SK-N-SH treated with all-trans-retinoic acid at 6 μM for 48 hours (cell line): ENCODE data around the gene MYO3B.

ENCODE experiments used
- ATAC-seq: fragments of 200-7000 bp; cut with Tn5 transposase; 3 replicates; pipeline ENCODE4 v1.9.1; 2020; ENCODE audit warnings: mild to moderate bottlenecking, moderate library complexity
- ARNTL ChIP-seq: fragments of 450-650 bp; formaldehyde crosslinking; IDR thresholded peaks from 2 replicates; pipeline ENCODE4 v1.5.0; 2020; ENCODE audit warnings: low read depth, mild to moderate bottlenecking, moderate library complexity, borderline replicate concordance
- BACH2 ChIP-seq: fragments of 250-450 bp; sonication (Bioruptor Pico); IDR thresholded peaks from 2 replicates; pipeline ENCODE4 v1.9.0; 2021; ENCODE audit warnings: mild to moderate bottlenecking, borderline replicate concordance
- CSDC2 ChIP-seq: fragments of 250-450 bp; sonication (Bioruptor Pico); IDR thresholded peaks from 2 replicates; pipeline ENCODE4 v1.5.0; 2020; ENCODE audit warnings: mild to moderate bottlenecking, moderate library complexity
- ESRRG ChIP-seq: fragments of 250-450 bp; sonication (Bioruptor Pico); IDR thresholded peaks from 2 replicates; pipeline ENCODE4 v1.6.1; 2021; ENCODE audit warnings: mild to moderate bottlenecking
- GLIS3 ChIP-seq: fragments of 250-450 bp; sonication (Bioruptor Pico); IDR thresholded peaks from 2 replicates; pipeline ENCODE4 v1.5.0; 2020; ENCODE audit warnings: mild to moderate bottlenecking, moderate library complexity
- ISL1 ChIP-seq: fragments of 250-450 bp; sonication (Bioruptor Pico); IDR thresholded peaks from 2 replicates; pipeline ENCODE4 v2.1.2; 2022; ENCODE audit warnings: mild to moderate bottlenecking, moderate library complexity
- OSR1 ChIP-seq: fragments of 250-450 bp; sonication (Bioruptor Pico); IDR thresholded peaks from 2 replicates; pipeline ENCODE4 v1.8.0; 2022; ENCODE audit warnings: moderate library complexity, mild to moderate bottlenecking, inconsistent platforms
- PPARA ChIP-seq: fragments of 250-450 bp; sonication (Bioruptor Pico); IDR thresholded peaks from 2 replicates; pipeline ENCODE4 v1.5.0; 2020; ENCODE audit warnings: mild to moderate bottlenecking, borderline replicate concordance
- RARB ChIP-seq: fragments of 250-450 bp; sonication (Bioruptor Pico); IDR thresholded peaks from 2 replicates; pipeline ENCODE4 v1.8.0; 2021; ENCODE audit warnings: mild to moderate bottlenecking, moderate library complexity
- SNAI2 ChIP-seq: fragments of 250-450 bp; sonication (Bioruptor Pico); IDR thresholded peaks from 2 replicates; pipeline ENCODE4 v1.5.0; 2020; ENCODE audit warnings: mild to moderate bottlenecking, moderate library complexity
- TCF4 ChIP-seq: fragments of 250-450 bp; sonication (Bioruptor Pico); IDR thresholded peaks from 2 replicates; pipeline ENCODE4 v1.8.0; 2021; ENCODE audit warnings: mild to moderate bottlenecking, moderate library complexity, borderline replicate concordance
- TOX ChIP-seq: fragments of 250-450 bp; sonication (Bioruptor Pico); IDR thresholded peaks from 2 replicates; pipeline ENCODE4 v1.8.0; 2021; ENCODE audit warnings: mild to moderate bottlenecking, moderate library complexity, borderline replicate concordance
- ZFP3 ChIP-seq: fragments of 250-450 bp; sonication (Bioruptor Pico); IDR thresholded peaks from 2 replicates; pipeline ENCODE4 v1.5.0; 2020; ENCODE audit warnings: mild to moderate bottlenecking, moderate library complexity
- ZFP30 ChIP-seq: fragments of 450-650 bp; formaldehyde crosslinking; IDR thresholded peaks from 2 replicates; pipeline ENCODE4 v1.5.0; 2022; ENCODE audit warnings: mild to moderate bottlenecking, moderate library complexity
- ZNF565 ChIP-seq: fragments of 450-650 bp; formaldehyde crosslinking; conservative IDR thresholded peaks from 2 replicates; pipeline ENCODE4 v1.5.0; 2020; ENCODE audit warnings: low read depth, mild to moderate bottlenecking, moderate library complexity
- ZNF70 ChIP-seq: fragments of 450-650 bp; formaldehyde crosslinking; IDR thresholded peaks from 2 replicates; pipeline ENCODE4 v1.5.0; 2020; ENCODE audit warnings: mild to moderate bottlenecking, moderate library complexity
- TF ChIP-seq, protein P1 (sequence below): fragments of 250-450 bp; sonication (Bioruptor Pico); IDR thresholded peaks from 2 replicates; pipeline ENCODE4 v1.8.0; 2020; ENCODE audit warnings: mild to moderate bottlenecking, moderate library complexity, borderline replicate concordance
- TF ChIP-seq, protein P2 (sequence below): fragments of 250-450 bp; sonication (Bioruptor Pico); IDR thresholded peaks from 2 replicates; pipeline ENCODE4 v1.5.1; 2020; ENCODE audit warnings: low read depth, mild to moderate bottlenecking, moderate library complexity
- TF ChIP-seq, protein P3 (sequence below): fragments of 250-450 bp; sonication (Bioruptor Pico); IDR thresholded peaks from 2 replicates; pipeline ENCODE4 v1.5.0; 2020; ENCODE audit warnings: mild to moderate bottlenecking, moderate library complexity
- TF ChIP-seq, protein P4 (sequence below): fragments of 250-450 bp; sonication (Bioruptor Pico); IDR thresholded peaks from 2 replicates; pipeline ENCODE4 v1.5.1; 2021; ENCODE audit warnings: mild to moderate bottlenecking, moderate library complexity
- TF ChIP-seq, protein P5 (sequence below): fragments of 250-450 bp; sonication (Bioruptor Pico); IDR thresholded peaks from 2 replicates; pipeline ENCODE4 v1.8.0; 2021; ENCODE audit warnings: low read depth, mild to moderate bottlenecking, moderate library complexity, borderline replicate concordance

The MYO3B gene

DNA sequence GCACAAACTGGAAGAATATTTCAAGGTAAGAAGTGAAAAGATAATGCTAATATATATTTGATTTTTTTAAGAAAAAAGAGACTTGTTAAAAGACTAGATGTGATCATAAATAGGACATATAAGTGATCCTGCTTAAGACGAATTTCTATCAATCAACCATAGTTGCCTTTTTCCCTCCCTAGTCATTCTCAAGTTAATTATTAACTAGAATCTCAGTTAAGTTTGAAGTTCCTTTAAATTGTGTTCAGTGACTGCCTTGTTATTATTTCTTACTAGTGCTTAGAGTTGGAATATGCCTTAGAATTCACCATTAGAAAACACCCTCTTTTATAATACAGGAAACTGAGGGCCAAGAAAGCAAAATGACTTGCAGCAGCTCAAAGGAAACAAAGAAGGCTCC lies 395.7 kb downstream of the MYO3B start:
- ATAC-seq, result no peak
- TF ChIP-seq SNAI2, result no peak
- TF ChIP-seq TCF4 (CRISPR knock-in tag), result no peak
- TF ChIP-seq, protein P1, sequence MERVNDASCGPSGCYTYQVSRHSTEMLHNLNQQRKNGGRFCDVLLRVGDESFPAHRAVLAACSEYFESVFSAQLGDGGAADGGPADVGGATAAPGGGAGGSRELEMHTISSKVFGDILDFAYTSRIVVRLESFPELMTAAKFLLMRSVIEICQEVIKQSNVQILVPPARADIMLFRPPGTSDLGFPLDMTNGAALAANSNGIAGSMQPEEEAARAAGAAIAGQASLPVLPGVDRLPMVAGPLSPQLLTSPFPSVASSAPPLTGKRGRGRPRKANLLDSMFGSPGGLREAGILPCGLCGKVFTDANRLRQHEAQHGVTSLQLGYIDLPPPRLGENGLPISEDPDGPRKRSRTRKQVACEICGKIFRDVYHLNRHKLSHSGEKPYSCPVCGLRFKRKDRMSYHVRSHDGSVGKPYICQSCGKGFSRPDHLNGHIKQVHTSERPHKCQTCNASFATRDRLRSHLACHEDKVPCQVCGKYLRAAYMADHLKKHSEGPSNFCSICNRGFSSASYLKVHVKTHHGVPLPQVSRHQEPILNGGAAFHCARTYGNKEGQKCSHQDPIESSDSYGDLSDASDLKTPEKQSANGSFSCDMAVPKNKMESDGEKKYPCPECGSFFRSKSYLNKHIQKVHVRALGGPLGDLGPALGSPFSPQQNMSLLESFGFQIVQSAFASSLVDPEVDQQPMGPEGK (CRISPR knock-in tag), result no peak
- no peak for TF ChIP-seq ISL1 (CRISPR knock-in tag)
- no peak for TF ChIP-seq TOX
- TF ChIP-seq ZNF70, result no peak
- TF ChIP-seq BACH2 (CRISPR knock-in tag), result no peak
- TF ChIP-seq ARNTL (CRISPR knock-in tag), result no peak
- TF ChIP-seq, protein P2, sequence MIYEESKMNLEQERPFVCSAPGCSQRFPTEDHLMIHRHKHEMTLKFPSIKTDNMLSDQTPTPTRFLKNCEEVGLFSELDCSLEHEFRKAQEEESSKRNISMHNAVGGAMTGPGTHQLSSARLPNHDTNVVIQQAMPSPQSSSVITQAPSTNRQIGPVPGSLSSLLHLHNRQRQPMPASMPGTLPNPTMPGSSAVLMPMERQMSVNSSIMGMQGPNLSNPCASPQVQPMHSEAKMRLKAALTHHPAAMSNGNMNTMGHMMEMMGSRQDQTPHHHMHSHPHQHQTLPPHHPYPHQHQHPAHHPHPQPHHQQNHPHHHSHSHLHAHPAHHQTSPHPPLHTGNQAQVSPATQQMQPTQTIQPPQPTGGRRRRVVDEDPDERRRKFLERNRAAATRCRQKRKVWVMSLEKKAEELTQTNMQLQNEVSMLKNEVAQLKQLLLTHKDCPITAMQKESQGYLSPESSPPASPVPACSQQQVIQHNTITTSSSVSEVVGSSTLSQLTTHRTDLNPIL, result no peak
- no peak for TF ChIP-seq PPARA (CRISPR knock-in tag)
- TF ChIP-seq ZFP3 (CRISPR knock-in tag), result no peak
- TF ChIP-seq, protein P3, sequence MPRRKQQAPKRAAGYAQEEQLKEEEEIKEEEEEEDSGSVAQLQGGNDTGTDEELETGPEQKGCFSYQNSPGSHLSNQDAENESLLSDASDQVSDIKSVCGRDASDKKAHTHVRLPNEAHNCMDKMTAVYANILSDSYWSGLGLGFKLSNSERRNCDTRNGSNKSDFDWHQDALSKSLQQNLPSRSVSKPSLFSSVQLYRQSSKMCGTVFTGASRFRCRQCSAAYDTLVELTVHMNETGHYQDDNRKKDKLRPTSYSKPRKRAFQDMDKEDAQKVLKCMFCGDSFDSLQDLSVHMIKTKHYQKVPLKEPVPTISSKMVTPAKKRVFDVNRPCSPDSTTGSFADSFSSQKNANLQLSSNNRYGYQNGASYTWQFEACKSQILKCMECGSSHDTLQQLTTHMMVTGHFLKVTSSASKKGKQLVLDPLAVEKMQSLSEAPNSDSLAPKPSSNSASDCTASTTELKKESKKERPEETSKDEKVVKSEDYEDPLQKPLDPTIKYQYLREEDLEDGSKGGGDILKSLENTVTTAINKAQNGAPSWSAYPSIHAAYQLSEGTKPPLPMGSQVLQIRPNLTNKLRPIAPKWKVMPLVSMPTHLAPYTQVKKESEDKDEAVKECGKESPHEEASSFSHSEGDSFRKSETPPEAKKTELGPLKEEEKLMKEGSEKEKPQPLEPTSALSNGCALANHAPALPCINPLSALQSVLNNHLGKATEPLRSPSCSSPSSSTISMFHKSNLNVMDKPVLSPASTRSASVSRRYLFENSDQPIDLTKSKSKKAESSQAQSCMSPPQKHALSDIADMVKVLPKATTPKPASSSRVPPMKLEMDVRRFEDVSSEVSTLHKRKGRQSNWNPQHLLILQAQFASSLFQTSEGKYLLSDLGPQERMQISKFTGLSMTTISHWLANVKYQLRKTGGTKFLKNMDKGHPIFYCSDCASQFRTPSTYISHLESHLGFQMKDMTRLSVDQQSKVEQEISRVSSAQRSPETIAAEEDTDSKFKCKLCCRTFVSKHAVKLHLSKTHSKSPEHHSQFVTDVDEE, result no peak
- no peak for TF ChIP-seq GLIS3 (CRISPR knock-in tag)
- TF ChIP-seq OSR1, result no peak
- TF ChIP-seq RARB, result no peak

DNA sequence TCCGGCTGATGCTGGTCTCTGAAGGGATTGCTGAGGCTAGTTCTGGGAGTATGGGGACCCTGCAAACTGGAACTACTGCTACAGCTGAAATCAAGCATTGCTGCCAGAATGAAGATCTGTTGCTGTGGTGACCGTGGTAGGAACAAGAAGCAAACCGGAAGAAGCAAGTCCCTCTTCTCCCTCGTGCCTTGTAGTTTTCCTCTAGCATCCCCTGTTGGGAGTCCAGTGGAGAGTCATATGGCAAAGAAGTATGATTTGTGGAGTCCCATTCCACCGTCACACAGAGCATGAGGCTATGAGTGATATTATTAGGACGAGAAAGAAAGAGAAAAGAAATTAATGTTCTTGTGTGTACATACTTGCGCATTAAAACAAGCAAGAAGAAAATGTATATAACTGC lies 398.3 kb downstream of the MYO3B start:
- TF ChIP-seq PPARA (CRISPR knock-in tag) (no peak), OSR1 (no peak), ISL1 (CRISPR knock-in tag) (no peak), CSDC2 (CRISPR knock-in tag) (no peak), ZFP30 (CRISPR knock-in tag) (no peak), GLIS3 (CRISPR knock-in tag) (no peak)

DNA sequence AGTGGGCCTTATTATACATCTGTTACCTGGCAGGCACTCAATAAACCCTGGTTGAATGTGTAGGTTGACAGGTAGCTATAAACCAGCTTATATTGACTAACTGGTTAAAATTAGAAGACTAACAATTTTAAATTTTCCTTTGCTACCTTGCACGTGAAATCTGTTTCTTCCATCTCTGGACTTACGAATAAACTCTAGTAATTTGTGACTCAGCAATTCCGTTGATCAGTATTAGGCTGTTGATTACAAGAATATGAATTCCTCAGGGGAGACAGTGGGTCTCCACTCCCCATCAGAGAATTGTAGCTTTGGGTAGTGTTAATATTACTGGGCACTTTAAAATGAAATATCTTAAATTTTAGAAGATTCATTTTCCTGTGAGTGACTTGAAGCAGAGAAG lies 399.4 kb downstream of the MYO3B start:
- TF ChIP-seq, protein P4, sequence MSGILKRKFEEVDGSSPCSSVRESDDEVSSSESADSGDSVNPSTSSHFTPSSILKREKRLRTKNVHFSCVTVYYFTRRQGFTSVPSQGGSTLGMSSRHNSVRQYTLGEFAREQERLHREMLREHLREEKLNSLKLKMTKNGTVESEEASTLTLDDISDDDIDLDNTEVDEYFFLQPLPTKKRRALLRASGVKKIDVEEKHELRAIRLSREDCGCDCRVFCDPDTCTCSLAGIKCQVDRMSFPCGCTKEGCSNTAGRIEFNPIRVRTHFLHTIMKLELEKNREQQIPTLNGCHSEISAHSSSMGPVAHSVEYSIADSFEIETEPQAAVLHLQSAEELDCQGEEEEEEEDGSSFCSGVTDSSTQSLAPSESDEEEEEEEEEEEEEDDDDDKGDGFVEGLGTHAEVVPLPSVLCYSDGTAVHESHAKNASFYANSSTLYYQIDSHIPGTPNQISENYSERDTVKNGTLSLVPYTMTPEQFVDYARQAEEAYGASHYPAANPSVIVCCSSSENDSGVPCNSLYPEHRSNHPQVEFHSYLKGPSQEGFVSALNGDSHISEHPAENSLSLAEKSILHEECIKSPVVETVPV (CRISPR knock-in tag), result no peak
- no peak for TF ChIP-seq ZNF70
- no peak for ATAC-seq

More for the DNA sequence above, 398.3 kb downstream of the MYO3B start:
- ATAC-seq, result no peak

DNA sequence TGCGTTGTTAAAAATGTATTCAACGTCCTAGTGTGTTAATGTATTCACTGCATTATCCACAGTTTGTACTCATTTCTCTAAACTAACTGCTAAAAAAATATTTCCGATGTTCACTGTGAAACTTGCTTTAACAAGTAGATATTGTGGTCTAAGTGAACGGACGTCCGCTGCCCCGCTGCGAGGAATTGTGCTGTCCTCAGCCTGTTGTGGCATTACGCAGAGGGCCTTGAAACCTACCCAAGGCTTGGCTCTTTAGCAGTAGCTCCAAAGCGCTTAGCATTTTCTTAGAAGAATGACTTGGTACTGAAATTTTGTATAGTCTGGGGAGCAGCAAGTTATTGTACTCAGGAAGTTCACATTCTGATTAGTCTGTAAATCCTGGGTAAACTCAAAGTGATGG lies 400.7 kb downstream of the MYO3B start:
- no peak for TF ChIP-seq RARB
- no peak for TF ChIP-seq ESRRG (CRISPR knock-in tag)
- TF ChIP-seq BACH2 (CRISPR knock-in tag), result no peak
- no peak for TF ChIP-seq PPARA (CRISPR knock-in tag)
- TF ChIP-seq ZNF70, result no peak
- TF ChIP-seq, protein P2, result no peak
- TF ChIP-seq ZFP3 (CRISPR knock-in tag), result no peak
- no peak for TF ChIP-seq OSR1
- ATAC-seq, result no peak

DNA sequence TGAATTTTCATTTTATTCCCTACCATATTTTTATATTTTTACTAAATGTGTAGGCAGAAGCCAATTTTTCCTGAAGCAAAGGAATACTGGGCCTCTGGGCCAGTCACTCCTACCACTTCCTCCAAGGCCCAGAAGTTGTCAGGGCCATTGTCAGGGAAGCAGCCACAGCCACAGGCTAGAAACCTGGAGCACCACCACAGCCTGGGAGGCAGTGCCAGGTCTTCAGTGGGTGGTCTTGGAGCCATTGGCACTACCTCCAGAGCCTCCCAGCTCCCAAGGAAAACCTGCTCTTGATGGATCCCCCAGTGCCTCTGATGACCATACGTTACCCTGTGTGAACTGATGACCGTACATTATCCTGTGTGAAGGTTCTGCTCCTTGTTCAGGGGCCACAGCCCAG lies 401.6 kb downstream of the MYO3B start:
- ATAC-seq, result no peak
- no peak for TF ChIP-seq CSDC2 (CRISPR knock-in tag)
- TF ChIP-seq TOX, result no peak
- TF ChIP-seq, protein P2, result no peak
- TF ChIP-seq, protein P1 (CRISPR knock-in tag), result no peak
- no peak for TF ChIP-seq ZFP3 (CRISPR knock-in tag)
- TF ChIP-seq ZNF70, result no peak
- no peak for TF ChIP-seq ZNF565
- TF ChIP-seq, protein P5, sequence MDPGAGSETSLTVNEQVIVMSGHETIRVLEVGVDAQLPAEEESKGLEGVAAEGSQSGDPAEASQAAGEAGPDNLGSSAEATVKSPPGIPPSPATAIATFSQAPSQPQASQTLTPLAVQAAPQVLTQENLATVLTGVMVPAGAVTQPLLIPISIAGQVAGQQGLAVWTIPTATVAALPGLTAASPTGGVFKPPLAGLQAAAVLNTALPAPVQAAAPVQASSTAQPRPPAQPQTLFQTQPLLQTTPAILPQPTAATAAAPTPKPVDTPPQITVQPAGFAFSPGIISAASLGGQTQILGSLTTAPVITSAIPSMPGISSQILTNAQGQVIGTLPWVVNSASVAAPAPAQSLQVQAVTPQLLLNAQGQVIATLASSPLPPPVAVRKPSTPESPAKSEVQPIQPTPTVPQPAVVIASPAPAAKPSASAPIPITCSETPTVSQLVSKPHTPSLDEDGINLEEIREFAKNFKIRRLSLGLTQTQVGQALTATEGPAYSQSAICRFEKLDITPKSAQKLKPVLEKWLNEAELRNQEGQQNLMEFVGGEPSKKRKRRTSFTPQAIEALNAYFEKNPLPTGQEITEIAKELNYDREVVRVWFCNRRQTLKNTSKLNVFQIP, result no peak
